Esophagus muscularis mucosa (tissue), 4 donors: ENCODE results near the gene TP63.

Experiments used
- EP300 ChIP-seq: sonication (generic); formaldehyde crosslinking; IDR thresholded peaks from one replicate; pipeline ENCODE4 v1.6.1; 2017; ENCODE audit warnings: antibody characterized with exemption
- POLR2A ChIP-seq: fragments of 450-650 bp; IDR thresholded peaks from one replicate; pipeline ENCODE4 v1.6.1; 2017; ENCODE audit warnings: antibody characterized with exemption, moderate library complexity, mild to moderate bottlenecking, low read depth
- POLR2AphosphoS5 ChIP-seq, 2 donors: sonication (generic); formaldehyde crosslinking; IDR thresholded peaks; one replicate each; pipeline ENCODE4 v1.6.1; 2017; ENCODE audit warnings: antibody characterized with exemption in 2 of 2
- TF ChIP-seq, protein P1 (sequence below), 3 experiments: fragments of 200-600 bp in 2 of 3; fragments of 450-650 bp in 1 of 3; sonication (generic) in 2 of 3; IDR thresholded peaks; one replicate each; pipeline ENCODE4 v1.5.1; 2017 to 2019; ENCODE audit warnings: antibody characterized with exemption in 3 of 3, mild to moderate bottlenecking in 2 of 3, moderate library complexity in 1 of 3

DNA sequence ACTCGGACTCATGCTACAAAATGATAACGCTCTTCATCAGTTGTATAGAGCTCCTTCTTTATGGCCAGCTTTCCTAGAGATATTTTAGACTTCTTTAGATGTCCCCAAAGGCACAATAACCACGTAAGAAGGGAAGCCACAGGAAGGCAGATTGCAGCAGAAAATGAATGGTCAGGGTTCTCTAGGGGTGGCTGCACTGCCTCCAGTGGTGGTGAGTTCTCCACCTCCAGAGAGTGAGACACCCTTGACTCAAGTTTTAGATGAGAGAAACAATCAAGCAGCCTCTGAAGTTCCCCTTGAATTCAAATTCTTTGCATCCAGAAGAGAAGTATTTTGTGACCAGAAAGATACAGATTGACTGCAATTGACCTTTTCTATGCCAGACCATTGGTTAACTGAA is 191.5 kb downstream of the TP63 start:
- TF ChIP-seq, protein P1, sequence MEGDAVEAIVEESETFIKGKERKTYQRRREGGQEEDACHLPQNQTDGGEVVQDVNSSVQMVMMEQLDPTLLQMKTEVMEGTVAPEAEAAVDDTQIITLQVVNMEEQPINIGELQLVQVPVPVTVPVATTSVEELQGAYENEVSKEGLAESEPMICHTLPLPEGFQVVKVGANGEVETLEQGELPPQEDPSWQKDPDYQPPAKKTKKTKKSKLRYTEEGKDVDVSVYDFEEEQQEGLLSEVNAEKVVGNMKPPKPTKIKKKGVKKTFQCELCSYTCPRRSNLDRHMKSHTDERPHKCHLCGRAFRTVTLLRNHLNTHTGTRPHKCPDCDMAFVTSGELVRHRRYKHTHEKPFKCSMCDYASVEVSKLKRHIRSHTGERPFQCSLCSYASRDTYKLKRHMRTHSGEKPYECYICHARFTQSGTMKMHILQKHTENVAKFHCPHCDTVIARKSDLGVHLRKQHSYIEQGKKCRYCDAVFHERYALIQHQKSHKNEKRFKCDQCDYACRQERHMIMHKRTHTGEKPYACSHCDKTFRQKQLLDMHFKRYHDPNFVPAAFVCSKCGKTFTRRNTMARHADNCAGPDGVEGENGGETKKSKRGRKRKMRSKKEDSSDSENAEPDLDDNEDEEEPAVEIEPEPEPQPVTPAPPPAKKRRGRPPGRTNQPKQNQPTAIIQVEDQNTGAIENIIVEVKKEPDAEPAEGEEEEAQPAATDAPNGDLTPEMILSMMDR (IDR thresholded peaks at IDR 0.05) = no peak
- no peak for TF ChIP-seq POLR2A
- TF ChIP-seq POLR2AphosphoS5 (IDR thresholded peaks at IDR 0.05) = no peak
- TF ChIP-seq EP300 = no peak
